Measurements from ENCODE around the gene SLC35A5. TPM values are rescaled to one million over a fixed set of nuclear protein-coding genes. Genes with fewer than 3 reads are reported as not detected.

Gene SLC35A5
- total and polyA plus RNA-seq, 2 experiments from 2014 or later, result 16.7 to 38.3 TPM

DNA sequence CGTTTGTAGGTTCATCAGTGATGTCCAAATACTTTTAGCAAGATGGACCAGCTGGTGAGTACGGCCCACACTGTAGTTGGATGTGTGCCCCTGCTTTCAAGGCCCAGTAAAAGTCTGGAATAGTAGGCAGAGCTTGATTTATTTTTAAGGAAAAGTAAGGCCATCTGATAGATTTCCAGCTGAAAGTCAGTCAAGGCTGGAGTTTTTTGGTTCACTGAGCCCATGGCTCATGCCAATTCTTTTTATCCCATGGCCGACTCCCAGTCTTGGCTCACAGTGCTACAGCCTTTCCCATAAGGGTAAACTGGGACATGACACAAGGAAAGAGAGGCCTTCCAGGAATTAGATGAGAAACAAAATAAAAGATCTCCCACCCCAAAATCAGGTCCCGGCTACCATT lies 65.6 kb downstream of the SLC35A5 start:
- TF ChIP-seq, protein P1, sequence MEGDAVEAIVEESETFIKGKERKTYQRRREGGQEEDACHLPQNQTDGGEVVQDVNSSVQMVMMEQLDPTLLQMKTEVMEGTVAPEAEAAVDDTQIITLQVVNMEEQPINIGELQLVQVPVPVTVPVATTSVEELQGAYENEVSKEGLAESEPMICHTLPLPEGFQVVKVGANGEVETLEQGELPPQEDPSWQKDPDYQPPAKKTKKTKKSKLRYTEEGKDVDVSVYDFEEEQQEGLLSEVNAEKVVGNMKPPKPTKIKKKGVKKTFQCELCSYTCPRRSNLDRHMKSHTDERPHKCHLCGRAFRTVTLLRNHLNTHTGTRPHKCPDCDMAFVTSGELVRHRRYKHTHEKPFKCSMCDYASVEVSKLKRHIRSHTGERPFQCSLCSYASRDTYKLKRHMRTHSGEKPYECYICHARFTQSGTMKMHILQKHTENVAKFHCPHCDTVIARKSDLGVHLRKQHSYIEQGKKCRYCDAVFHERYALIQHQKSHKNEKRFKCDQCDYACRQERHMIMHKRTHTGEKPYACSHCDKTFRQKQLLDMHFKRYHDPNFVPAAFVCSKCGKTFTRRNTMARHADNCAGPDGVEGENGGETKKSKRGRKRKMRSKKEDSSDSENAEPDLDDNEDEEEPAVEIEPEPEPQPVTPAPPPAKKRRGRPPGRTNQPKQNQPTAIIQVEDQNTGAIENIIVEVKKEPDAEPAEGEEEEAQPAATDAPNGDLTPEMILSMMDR (IDR thresholded peaks at IDR 0.05; ENCODE audit: low read depth, low read length), result no peak
- no peaks in the 10 kb centered on the region for H3K36me3 ChIP-seq

DNA sequence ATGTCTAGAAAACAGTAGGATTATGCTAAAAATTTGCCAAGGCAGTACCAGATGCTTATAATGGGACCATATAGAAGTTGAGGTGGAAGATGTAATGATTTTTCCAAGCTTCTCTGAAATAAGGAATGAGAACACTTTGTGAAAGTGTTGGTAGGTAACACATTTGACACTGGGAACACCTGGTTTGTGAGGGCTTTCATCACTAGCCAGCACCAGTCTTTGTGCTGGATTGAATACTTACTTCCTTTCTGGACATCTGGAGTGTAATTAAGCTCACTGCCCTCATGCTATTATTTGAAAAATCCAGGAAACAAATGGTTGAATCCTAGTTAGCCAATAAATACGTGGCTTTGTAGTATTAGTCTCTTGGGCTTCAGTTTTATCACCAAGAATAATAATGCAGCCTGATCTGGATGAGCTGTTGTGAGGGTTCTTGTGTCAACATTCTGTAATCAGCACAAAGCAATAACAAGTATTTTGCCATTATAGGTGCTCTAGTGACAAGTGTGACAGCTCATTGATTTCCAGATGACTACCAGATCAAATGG lies 66.1 kb downstream of the SLC35A5 start:
- Histone ChIP-seq H3K4me1 (ENCODE audit: low read depth) (peaks cover 53% of the 10 kb centered on the region), H3K4me3 (no peak overlapping the region), H3K27me3 (no peaks in the 10 kb centered on the region), H3K27ac (no peak overlapping the region), H3K9me3 (ENCODE audit: low read depth) (no peaks in the 10 kb centered on the region), H3K36me3 (no peaks in the 10 kb centered on the region)
- peak in 1 of 2 donors; percentile 1 for DNase-seq (ENCODE audit: low read depth in 1 of 2, low spot score in 1 of 2)
- TF ChIP-seq, protein P1 (IDR thresholded peaks at IDR 0.05; ENCODE audit: low read depth, low read length), result no peak

More for the DNA sequence above, 65.6 kb downstream of the SLC35A5 start:
- Histone ChIP-seq H3K4me3 (no peak overlapping the region), H3K27ac (no peak overlapping the region), H3K9me3 (ENCODE audit: low read depth) (no peaks in the 10 kb centered on the region), H3K27me3 (no peaks in the 10 kb centered on the region), H3K4me1 (ENCODE audit: low read depth) (peaks cover 47% of the 10 kb centered on the region)
- peak in 1 of 2 donors; percentile 22 for DNase-seq (ENCODE audit: low read depth in 1 of 2, low spot score in 1 of 2)

DNA sequence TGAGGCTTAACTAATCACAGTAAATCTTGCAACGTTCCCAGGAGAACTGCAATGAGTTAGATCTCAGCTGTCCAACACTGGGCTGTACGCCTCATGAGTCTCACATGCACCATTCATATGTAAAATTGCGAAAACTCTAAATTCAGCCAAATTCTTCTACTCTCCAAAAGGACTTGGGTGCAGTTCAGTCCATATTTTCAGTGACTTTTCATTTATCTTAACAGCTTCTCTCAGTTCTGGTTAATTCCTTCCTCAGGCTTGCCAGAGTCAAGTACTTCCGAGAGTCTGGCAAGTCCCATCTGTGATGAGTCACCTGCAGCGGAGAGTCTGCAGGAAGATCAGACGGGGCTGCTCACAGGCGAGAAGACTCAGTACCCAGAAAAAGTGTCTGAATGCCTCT lies 67.6 kb downstream of the SLC35A5 start:
- no peaks in the 10 kb centered on the region for H3K36me3 ChIP-seq
- DNase-seq (ENCODE audit: low read depth in 1 of 2, low spot score in 1 of 2), result peak; percentile 54 to 93
- H3K4me1 ChIP-seq (ENCODE audit: low read depth), result peaks cover 44% of the 10 kb centered on the region
- H3K4me3 ChIP-seq, result no peak overlapping the region
- no peaks in the 10 kb centered on the region for H3K27me3 ChIP-seq
- H3K27ac ChIP-seq, result no peak overlapping the region
- TF ChIP-seq, protein P1 (IDR thresholded peaks at IDR 0.05; ENCODE audit: low read depth, low read length), result no peak
- no peaks in the 10 kb centered on the region for H3K9me3 ChIP-seq (ENCODE audit: low read depth)

DNA sequence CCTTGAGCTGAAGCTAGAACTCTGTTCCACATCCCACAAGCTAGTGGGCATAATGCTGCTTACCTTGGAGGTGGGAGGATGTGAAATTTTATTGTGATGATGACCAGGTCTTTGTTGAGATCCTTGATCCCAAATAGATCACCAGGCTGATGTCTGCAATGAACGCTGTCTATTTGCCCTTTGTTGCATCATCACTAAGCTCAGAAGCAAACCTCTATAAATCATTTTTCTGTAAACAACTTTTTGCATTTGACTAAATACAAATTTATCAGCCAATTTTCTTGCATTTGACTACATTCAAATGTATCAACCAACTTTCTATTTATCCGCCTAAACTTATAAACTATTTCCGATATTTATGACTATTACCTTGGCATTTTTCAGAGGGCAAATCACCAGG lies 69.4 kb downstream of the SLC35A5 start:
- DNase-seq (ENCODE audit: low read depth in 1 of 2, low spot score in 1 of 2), result no peak
- Histone ChIP-seq H3K27ac (no peak overlapping the region), H3K9me3 (ENCODE audit: low read depth) (no peaks in the 10 kb centered on the region), H3K27me3 (no peaks in the 10 kb centered on the region), H3K4me1 (ENCODE audit: low read depth) (peaks cover 39% of the 10 kb centered on the region), H3K4me3 (no peak overlapping the region), H3K36me3 (no peaks in the 10 kb centered on the region)
- TF ChIP-seq, protein P1 (IDR thresholded peaks at IDR 0.05; ENCODE audit: low read depth, low read length), result no peak

GRCh38 chr3:112632596-112632995 lies 70.8 kb downstream of the SLC35A5 start:
- no peak overlapping the region for H3K27ac ChIP-seq
- no peaks in the 10 kb centered on the region for H3K9me3 ChIP-seq (ENCODE audit: low read depth)
- TF ChIP-seq, protein P1 (IDR thresholded peaks at IDR 0.05; ENCODE audit: low read depth, low read length), result no peak
- no peaks in the 10 kb centered on the region for H3K36me3 ChIP-seq
- H3K4me1 ChIP-seq (ENCODE audit: low read depth), result peaks cover 30% of the 10 kb centered on the region
- DNase-seq (ENCODE audit: low read depth in 1 of 2, low spot score in 1 of 2), result no peak
- H3K27me3 ChIP-seq, result no peaks in the 10 kb centered on the region
- H3K4me3 ChIP-seq, result no peak overlapping the region

Measured in cardiac muscle cell (in vitro differentiated cells and primary cell).